ENCODE data around the gene SGPP2.
"Not testable (repeated sequence)": the region's sequence is repeated elsewhere in the genome, so short reads cannot be mapped to it uniquely, and the experiment has no call there.

SGPP2 gene

GRCh38 chr2:222572751-222573174, 148.4 kb downstream of the SGPP2 start:
- no peak for DNase-seq (ENCODE audit: low read depth in 2 of 3, low spot score in 2 of 3)

- no peak for DNase-seq (ENCODE audit: low read depth in 2 of 3, low spot score in 2 of 3)
Observed at GRCh38 chr2:222575618-222576017, 151.3 kb downstream of the SGPP2 start.

- no peak for DNase-seq (ENCODE audit: low read depth in 2 of 3, low spot score in 2 of 3)
Observed at GRCh38 chr2:222576171-222577081, 152.1 kb downstream of the SGPP2 start.

GRCh38 chr2:222577341-222577740, 153.0 kb downstream of the SGPP2 start:
- no peak for DNase-seq (ENCODE audit: low read depth in 2 of 3, low spot score in 2 of 3)

DNA sequence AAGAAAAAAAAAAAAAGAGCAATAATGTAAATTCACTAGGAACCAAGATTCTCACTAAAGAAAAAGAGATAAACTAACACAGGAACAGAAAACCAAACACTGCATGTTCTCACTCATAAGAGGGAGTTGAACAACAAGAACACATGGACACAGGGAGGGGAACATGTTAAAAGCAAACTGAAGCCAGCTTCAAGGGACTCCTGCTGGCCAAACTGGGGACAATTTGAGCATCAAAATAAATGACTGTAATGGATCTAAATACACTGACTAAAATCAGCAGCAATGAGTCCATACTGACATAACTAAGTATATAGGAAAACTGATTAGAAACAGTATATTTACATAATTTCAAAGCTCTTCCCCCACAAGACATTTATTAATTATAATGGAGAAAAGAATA, 158.6 kb downstream of the SGPP2 start:
- DNase-seq (ENCODE audit: low read depth in 2 of 3, low spot score in 2 of 3), result no peak

DNA sequence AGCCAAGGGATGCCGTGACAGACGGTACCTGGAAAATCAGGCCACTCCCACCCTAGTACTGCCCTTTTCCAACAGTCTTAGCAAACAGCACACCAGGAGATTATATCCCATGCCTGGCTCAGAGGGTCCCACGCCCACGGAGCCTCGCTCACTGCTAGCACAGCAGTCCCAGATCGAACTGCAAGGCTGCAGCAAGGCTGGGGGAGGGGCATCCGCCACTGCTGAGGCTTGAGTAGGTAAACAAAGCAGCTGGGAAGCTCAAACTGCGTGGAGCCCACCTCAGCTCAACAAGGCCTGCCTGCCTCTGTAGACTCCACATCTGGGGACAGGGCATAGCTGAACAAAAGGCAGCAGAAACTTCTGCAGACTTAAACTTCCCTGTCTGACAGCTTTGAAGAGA, 160.2 kb downstream of the SGPP2 start:
- not testable (repeated sequence) for DNase-seq (ENCODE audit: low read depth in 2 of 3, low spot score in 2 of 3)

DNA sequence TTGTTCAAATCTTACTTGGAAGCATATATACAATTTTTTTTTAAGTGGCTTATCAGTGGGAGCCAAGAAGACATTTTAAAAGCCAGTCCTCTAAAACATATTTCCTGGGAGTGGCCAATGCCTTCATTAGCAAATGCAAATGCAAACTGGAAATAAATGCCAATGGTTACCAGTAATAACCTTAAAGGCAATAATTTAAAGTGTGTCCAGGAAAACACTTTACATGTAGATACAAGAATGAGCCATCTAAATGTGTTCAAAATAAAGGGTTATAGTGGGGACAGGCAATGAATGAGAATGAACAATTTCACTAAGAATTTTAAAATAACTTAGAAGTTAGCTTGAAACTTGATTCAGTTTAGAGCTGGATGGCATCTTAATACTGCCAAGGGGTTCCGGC, 167.3 kb downstream of the SGPP2 start:
- DNase-seq (ENCODE audit: low read depth in 2 of 3, low spot score in 2 of 3), result no peak

DNA sequence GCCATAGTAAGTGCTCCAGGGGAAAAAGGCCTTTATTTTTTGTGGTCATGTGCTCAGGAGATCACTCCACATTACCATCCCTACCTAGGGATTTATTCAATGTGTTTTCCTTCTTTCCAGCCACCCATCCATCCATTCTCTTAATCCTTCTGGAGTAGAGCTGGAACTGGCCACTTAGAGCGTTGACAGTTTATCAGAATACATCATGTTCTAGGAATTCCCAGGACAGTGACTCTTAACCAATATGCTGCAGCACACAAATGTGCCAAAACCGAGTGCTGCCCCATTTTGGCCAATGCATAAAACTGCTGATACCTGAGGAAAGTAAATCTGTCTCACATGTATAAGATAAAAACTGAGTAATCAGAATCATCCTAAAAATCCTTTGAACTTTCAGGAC, 167.8 kb downstream of the SGPP2 start:
- DNase-seq (ENCODE audit: low read depth in 2 of 3, low spot score in 2 of 3), result no peak

DNA sequence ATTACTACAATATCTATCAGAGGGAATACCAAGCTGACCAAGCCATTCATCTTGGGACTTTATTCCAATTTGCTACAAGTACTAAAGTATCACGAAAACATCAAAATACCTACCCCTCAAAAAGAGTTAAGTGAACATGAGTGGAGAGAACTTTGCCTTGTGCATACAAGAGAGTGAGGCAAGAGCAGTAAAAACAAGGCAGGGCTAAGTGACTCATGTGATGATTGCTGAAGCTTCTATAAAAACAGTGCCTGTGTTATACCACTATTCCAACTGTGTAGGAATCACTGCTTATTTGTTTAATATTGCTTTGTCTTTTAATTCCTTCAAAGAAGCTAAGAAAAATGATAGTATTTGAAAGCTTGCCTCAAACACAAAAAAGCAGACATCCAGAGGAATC, 170.3 kb downstream of the SGPP2 start:
- no peak for DNase-seq (ENCODE audit: low read depth in 2 of 3, low spot score in 2 of 3)

- no peak for DNase-seq (ENCODE audit: low read depth in 2 of 3, low spot score in 2 of 3)
Observed at GRCh38 chr2:222595581-222595980, 171.2 kb downstream of the SGPP2 start.

DNA sequence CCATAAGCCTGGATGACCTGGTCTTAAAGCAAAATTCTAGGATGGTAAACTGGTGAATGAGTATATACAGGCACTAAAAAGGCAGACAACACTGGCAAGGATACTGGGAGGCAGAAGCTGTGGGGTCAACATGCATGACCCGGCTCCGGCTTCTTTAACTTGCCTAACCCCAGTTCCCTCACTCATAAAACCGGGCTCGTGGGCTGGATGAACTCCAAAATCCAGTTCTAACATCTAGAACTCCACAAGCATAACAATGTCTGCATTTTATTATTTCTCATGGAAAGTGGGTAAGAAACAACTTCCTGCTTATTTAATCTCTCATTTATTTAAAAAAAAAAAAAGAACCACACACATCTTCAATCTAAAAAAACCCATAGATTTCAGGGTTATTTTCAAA, 174.3 kb downstream of the SGPP2 start:
- DNase-seq (ENCODE audit: low read depth in 2 of 3, low spot score in 2 of 3), result no peak

GRCh38 chr2:222603501-222603900, 179.2 kb downstream of the SGPP2 start:
- no peak for DNase-seq (ENCODE audit: low read depth in 2 of 3, low spot score in 2 of 3)

- DNase-seq (ENCODE audit: low read depth in 2 of 3, low spot score in 2 of 3), result no peak
Observed at GRCh38 chr2:222604749-222605515, 180.6 kb downstream of the SGPP2 start.

- no peak for DNase-seq (ENCODE audit: low read depth in 2 of 3, low spot score in 2 of 3)
Observed at GRCh38 chr2:222606306-222606705, 182.0 kb downstream of the SGPP2 start.

DNA sequence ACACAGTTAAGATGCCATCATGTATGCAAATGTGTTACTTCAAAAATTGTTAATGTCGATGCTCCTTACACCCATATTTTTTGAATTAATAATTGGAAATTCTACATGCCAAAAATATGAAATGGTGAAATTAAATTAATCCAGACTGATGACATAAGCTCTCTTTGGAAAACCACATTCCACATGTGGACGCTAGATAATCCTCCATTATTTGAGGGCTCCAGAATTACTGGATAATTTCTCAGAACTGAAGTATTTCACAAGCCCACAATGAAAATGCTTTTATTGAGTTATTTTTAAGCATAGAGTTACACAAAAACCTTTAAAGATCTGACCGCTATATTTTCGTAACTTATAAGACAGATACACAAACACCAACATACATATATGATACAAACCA, 183.7 kb downstream of the SGPP2 start:
- DNase-seq (ENCODE audit: low read depth in 2 of 3, low spot score in 2 of 3), result no peak

GRCh38 chr2:222609381-222609780, 185.0 kb downstream of the SGPP2 start:
- DNase-seq (ENCODE audit: low read depth in 2 of 3, low spot score in 2 of 3), result no peak
